Measurements from ENCODE around the gene FBXO33.
"Not testable (repeated sequence)": the region's sequence is repeated elsewhere in the genome, so short reads cannot be mapped to it uniquely, and the experiment has no call there.

GRCh38 chr14:39361556-39361955 is 70.7 kb downstream of the FBXO33 start:
- TF ChIP-seq CEBPB (IDR thresholded peaks at IDR 0.05; ENCODE audit: low read depth); CTCF (IDR thresholded peaks at IDR 0.05 in 2 of 3, conservative IDR thresholded peaks at IDR 0.05 in 1 of 3; ENCODE audit: borderline replicate concordance in 1 of 3, insufficient read depth in 1 of 3, low read depth in 2 of 3, low read length in 2 of 3); POLR2A (IDR thresholded peaks at IDR 0.05; ENCODE audit: borderline replicate concordance, extremely low read depth, insufficient read depth, insufficient read length); JUND (IDR thresholded peaks at IDR 0.05); FOSL1 (IDR thresholded peaks at IDR 0.05; ENCODE audit: low read depth); EZH2 (IDR thresholded peaks at IDR 0.05); SP1 (IDR thresholded peaks at IDR 0.05; ENCODE audit: low read depth); SRF (IDR thresholded peaks at IDR 0.05; ENCODE audit: low read depth): not testable (repeated sequence)
- TF ChIP-seq, protein P1, sequence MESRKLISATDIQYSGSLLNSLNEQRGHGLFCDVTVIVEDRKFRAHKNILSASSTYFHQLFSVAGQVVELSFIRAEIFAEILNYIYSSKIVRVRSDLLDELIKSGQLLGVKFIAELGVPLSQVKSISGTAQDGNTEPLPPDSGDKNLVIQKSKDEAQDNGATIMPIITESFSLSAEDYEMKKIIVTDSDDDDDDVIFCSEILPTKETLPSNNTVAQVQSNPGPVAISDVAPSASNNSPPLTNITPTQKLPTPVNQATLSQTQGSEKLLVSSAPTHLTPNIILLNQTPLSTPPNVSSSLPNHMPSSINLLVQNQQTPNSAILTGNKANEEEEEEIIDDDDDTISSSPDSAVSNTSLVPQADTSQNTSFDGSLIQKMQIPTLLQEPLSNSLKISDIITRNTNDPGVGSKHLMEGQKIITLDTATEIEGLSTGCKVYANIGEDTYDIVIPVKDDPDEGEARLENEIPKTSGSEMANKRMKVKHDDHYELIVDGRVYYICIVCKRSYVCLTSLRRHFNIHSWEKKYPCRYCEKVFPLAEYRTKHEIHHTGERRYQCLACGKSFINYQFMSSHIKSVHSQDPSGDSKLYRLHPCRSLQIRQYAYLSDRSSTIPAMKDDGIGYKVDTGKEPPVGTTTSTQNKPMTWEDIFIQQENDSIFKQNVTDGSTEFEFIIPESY (IDR thresholded peaks at IDR 0.05; ENCODE audit: extremely low read depth, insufficient replicate concordance, low read length), result not testable (repeated sequence)
- TF ChIP-seq, protein P2, sequence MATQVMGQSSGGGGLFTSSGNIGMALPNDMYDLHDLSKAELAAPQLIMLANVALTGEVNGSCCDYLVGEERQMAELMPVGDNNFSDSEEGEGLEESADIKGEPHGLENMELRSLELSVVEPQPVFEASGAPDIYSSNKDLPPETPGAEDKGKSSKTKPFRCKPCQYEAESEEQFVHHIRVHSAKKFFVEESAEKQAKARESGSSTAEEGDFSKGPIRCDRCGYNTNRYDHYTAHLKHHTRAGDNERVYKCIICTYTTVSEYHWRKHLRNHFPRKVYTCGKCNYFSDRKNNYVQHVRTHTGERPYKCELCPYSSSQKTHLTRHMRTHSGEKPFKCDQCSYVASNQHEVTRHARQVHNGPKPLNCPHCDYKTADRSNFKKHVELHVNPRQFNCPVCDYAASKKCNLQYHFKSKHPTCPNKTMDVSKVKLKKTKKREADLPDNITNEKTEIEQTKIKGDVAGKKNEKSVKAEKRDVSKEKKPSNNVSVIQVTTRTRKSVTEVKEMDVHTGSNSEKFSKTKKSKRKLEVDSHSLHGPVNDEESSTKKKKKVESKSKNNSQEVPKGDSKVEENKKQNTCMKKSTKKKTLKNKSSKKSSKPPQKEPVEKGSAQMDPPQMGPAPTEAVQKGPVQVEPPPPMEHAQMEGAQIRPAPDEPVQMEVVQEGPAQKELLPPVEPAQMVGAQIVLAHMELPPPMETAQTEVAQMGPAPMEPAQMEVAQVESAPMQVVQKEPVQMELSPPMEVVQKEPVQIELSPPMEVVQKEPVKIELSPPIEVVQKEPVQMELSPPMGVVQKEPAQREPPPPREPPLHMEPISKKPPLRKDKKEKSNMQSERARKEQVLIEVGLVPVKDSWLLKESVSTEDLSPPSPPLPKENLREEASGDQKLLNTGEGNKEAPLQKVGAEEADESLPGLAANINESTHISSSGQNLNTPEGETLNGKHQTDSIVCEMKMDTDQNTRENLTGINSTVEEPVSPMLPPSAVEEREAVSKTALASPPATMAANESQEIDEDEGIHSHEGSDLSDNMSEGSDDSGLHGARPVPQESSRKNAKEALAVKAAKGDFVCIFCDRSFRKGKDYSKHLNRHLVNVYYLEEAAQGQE (IDR thresholded peaks at IDR 0.05; ENCODE audit: low read depth), result not testable (repeated sequence)

Measured in HCT116 (cell line).